WI38 (cell line): ENCODE data around the gene EFCAB5.

ENCODE experiments used
- H3K4me3 ChIP-seq: 2 replicates; pipeline ENCODE4 v1.5.1; 2011; ENCODE audit warnings: low read depth, mild to moderate bottlenecking, control low read depth, low read length
- TF ChIP-seq, protein P1 (sequence below): IDR thresholded peaks from 2 replicates; pipeline ENCODE4 v1.5.1; 2012; ENCODE audit warnings: low read depth, mild to moderate bottlenecking, control low read depth, low read length

Gene EFCAB5

DNA sequence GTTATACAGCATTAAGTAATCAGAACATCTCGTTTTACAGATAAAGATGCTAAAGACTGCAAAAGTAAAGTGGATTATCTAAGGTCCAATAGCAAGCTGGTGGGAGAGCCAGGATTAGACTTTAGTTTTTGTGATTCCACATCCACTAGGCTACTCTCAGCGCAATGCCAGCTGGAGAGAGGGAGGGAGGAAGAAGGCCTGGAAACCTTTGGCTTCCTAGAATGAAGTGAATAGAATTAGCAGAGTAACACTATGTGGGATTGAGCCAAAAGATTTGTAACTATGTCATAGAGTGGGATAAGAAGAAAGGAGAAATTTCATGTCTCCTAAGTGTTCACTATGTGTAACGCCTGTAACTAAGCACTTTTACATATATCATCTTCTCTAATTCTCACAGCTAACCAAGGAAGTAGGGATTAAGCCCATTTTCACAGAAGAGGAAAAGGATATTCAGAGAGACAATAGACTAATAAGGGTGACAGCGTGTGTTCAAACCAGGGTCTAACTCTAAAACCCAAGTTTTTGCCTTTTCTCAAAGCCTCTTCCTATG is 149.8 kb downstream of the EFCAB5 start:
- TF ChIP-seq, protein P1, sequence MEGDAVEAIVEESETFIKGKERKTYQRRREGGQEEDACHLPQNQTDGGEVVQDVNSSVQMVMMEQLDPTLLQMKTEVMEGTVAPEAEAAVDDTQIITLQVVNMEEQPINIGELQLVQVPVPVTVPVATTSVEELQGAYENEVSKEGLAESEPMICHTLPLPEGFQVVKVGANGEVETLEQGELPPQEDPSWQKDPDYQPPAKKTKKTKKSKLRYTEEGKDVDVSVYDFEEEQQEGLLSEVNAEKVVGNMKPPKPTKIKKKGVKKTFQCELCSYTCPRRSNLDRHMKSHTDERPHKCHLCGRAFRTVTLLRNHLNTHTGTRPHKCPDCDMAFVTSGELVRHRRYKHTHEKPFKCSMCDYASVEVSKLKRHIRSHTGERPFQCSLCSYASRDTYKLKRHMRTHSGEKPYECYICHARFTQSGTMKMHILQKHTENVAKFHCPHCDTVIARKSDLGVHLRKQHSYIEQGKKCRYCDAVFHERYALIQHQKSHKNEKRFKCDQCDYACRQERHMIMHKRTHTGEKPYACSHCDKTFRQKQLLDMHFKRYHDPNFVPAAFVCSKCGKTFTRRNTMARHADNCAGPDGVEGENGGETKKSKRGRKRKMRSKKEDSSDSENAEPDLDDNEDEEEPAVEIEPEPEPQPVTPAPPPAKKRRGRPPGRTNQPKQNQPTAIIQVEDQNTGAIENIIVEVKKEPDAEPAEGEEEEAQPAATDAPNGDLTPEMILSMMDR, result no peak
- H3K4me3 ChIP-seq, result no peak overlapping the region

DNA sequence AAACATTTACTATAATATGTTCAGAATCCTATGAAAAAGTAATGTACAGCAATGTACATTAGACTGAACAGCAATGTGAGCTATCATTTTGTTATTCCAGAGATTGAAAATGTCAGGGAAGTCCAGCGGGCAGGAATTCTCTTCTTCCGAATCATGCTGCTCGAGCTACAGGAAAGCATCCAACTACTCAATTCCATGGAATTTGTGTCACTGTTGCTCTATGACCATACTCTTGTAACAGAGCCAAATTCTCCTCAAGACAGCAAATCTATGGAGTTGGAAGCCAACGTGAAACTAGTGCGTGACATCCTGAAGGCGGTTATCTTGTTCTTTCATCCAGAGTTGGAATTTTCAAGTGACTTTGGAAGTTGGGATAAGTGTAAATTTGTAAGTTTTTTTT is 150.3 kb downstream of the EFCAB5 start:
- H3K4me3 ChIP-seq, result no peak overlapping the region

DNA sequence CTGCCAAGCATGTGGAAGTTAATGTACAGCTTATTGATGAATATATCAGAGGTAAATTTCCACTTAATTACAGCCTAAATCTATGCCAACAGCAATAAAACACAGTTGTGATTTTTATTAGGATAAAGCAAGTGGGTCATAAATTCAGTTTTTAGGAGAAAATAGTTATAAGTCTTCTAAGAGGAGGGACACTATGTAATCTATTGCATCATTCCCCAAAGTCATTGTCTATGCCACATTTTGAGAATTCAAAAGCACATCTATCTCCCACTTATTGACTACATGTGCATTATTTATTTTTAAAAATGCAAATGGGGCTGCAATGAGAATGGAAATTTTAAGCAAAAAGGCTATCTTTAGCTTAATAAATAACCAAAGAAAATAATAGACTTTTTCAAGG is 151.5 kb downstream of the EFCAB5 start:
- TF ChIP-seq, protein P1, result no peak
- no peak overlapping the region for H3K4me3 ChIP-seq

More for the DNA sequence above, 150.3 kb downstream of the EFCAB5 start:
- TF ChIP-seq, protein P1, result no peak

DNA sequence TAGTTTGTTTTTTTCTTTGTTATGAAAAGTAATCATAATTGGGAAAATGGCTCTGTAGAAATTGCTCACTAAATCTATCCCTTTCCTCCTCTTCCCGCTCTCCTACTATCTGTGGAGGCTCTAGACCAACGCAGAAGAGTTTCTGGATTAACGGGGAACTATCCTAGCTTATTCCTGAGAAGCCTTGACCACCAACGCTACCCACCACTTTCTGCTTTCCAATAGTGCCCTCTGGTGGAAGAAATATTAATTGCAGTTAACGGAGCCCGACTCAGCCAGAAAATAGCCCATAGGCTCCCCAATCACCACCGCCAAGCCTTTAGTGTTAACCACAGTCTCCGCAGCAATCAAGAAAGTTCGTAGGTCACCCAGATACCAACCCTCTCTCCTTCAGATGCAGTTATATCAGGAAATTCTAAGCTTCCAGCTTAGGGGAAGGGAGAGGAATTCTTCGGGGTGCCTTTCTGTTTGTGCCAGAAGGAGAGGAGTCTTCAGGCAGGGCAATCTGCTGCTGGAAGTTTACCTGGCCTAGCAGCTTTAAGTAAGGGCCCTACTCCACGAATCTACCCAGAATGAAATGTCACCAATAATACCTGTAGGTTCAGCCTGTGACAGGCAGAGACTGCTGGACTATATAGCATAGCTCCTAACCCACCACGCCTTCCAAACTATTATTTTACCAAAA is 152.2 kb downstream of the EFCAB5 start:
- no peak overlapping the region for H3K4me3 ChIP-seq
- TF ChIP-seq, protein P1, result peak; percentile 58

DNA sequence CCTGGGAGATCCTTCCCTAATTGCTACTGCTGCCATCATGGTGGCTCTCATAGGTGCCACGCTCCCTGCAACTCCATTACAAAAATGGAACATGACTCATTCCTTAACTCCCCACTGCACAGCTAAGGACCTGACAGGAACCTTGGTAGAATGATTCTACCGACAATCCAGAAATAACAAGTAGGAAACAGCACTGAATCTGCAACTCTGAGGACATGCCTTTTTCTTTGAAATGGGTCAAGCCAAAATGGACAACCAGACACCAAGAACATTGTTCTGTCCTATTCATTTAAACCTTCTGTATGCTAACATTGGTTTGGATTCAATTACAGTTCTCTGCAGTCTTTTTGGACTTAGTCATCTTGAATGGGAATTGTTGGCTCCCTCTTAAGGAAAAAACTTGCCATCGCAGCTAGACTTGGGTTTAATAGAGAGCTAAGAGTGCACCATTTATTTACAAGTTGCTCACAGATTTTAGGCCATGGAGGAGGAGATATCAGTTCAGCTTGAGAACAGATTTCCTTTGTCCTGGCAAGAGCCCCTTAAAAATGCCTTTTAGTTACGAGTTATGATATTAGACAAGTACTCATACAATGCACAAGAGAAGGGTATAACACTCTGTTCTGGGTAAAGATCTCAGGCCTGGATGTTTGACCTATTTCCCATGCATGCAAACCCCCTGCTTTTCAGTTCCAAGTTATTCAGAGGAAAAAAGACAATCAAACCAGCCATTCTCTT is 154.2 kb downstream of the EFCAB5 start:
- TF ChIP-seq, protein P1, result peak; percentile 51
- H3K4me3 ChIP-seq, result no peak overlapping the region

DNA sequence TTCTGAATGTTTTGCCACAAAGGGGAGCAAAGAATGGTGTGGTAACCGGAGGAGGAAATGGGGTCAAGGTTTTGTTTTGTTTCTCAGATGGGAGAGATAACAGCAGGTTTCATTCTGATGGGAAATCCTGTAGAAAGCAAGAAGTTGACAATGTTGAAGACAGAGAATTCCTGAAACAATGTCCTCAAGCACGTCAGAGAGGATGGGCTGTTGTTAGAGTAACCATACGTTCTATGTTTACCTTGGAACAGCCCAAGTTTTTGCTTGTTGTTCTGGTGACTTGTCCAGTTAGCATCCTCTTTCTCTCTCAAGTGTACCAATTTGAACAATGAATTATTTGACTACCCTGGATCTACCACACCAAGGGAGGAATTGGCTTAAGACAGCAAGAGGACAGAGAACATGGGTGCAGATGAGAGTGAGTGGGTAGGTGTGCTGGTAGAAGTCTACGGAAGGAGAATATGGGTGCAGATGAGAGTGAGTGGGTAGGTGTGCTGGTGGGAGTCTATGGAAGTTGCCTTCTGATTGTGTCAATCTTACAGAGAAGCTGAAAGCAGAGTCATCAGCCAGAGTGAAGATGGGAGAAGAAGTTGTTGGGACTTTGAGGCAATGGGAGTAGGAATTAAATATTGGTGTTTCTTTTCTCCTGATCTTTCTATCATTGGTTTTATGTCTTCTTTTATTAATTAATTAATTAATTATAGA is 160.4 kb downstream of the EFCAB5 start:
- no peak overlapping the region for H3K4me3 ChIP-seq
- TF ChIP-seq, protein P1, result no peak

DNA sequence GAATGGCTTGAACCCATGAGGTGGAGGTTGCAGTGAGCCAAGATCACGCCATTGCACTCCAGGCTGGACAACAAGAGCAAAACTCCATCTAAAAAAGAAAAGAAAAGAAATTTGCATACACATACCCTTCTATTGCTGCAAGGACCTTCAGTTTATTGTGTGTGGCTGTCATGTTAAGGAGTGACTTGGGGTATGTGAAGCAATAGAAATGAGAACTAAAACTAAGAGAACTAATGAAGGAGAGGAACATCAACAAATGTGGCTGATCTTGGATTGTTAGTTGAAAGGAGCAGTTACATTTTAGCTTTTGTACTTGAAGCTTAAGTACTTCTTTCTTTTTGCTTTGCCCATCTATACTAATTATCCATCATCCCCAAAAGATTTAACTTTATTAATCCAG is 162.5 kb downstream of the EFCAB5 start:
- TF ChIP-seq, protein P1, result no peak
- H3K4me3 ChIP-seq, result no peak overlapping the region
